HG03139 (cell line): ENCODE measurements around the gene FST.
A peak's percentile ranks its signal among the peaks of the same experiment; 100 is the strongest.

ENCODE experiments used
- ATAC-seq: cut with Tn5 transposase; IDR thresholded peaks from one replicate; pipeline ENCODE4 v1.9.1; 2021; ENCODE audit not compliant: unreplicated experiment

Gene FST

DNA sequence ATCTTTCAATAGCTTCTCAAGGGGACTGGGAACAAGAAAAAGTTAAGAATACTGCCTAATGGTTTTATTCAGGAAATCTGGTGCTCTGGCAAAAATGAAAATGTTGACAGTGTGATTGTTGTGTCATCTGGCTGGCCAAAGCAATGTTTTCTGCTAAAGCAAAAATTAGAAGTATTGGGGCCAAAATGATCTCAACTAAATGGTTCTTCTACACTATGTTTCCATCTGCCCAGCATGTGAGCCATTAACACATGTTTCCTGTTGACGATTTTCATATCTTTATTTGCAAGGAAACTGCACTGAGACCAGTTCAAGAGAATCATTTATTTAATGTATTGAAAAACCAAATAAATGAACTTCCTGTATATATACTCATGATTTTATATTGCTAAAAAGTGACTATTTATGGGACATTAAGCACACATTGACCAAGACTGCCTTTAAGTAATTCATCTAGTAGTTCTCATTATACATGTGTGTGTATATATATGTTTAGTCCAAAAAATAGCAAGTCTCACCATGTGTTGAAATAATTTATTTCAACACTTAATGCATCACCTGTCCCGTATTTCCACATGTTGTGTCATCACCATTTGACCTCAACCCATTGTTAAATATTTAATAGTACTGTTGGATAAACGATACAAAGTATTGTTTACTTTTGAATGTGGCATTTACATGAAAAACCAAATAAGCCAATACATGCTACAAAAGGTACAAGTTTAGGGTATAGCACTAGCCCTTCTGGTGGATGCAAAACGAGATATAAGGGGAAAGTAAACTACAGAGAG is 7.5 kb upstream of the FST start:
- ATAC-seq: no peak

DNA sequence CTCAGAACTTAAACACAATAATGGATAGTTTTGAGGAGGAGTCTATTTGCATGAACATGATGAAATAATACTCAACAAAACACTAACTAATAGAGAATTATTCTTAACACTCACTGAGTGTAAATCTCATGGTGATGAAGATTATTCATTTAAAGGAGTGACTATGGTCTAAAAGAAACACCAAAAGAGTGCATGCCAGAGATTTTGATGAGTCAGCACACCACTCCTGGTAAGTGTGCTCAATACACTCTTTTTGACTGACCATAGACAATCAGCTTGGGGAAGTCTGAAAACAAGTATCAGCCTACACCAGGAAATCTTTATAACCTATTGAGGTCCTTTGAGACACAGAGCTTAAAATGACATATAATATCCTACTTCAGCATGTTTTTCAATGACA is 6.8 kb upstream of the FST start:
- no peak for ATAC-seq

DNA sequence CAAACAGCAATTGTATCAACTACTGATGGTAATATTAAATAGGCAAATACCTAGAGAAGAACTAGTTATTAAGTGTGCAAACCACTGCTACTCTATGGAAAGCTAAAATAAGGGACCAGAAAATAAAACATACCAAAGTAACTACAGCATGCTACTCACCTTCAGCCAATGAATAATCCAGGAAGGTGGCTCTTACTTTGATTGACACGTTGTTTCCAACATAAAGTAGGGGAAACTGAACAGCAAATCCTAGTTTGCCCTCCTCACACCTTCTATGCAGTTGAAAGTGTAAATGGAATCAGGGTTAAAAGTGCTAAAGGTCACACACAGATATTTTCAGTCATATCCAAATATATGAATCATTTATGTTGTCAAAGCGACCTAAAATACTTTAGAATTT is 5.1 kb upstream of the FST start:
- ATAC-seq: no peak

DNA sequence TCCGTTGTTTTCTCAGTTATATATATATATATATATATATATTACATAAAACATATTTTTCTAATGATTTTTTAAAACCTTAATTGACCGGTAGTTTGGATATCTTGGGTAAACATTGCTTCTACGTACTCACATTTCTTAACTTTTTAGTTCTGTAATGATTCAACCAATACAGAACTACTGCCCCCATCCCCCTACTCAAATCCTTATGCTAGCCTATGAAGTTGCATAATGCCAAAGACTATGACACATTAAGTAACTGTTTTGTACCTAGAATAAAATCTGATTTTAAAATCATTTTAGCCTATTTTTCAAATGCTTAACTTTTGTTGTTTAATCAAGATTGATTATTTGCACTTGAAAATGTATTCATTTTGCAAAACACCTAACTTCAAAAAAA is 4.4 kb upstream of the FST start:
- no peak for ATAC-seq

DNA sequence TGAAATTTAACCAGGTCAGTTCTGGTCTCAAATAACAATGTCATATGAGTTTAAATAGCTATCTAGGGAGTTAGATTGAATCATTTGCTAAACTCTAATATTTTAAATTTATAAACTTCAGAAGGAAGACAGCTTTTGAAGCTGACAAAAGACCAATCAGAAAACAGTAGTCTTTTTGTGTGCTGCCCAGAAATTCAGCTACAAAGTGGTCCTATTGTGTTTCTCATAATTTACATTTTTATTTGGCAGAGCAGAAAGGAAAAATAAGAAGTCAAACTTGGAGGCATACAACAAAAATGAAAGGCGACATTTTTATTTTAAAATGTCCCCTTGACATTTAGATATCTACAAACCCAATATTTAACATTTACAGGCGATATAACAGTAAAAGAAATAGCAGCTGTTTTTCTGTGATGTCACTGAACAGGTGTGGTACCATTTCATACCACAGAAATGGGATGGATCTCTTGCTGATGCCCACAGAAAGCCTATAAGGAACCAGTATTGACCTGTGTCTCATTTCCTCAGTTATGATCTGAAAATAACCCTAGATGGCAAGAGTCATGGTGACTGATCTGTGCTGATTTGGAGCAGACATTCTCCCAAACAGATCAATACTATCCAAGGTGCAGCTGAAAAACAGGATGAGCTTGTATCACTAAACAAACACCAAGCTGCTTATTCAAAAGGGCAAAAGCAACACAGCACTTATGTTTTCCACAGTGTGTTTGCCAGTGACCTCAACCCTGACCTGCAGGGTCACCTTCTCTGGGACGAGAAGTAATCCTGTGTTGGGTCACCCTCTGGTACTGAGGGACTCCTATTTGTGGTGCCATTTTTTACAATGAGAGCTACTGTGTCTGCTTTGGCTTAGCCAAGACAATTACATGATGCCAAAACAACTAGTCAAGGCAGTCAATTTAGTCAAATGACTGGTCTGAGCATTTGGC is 3.6 kb upstream of the FST start:
- no peak for ATAC-seq

DNA sequence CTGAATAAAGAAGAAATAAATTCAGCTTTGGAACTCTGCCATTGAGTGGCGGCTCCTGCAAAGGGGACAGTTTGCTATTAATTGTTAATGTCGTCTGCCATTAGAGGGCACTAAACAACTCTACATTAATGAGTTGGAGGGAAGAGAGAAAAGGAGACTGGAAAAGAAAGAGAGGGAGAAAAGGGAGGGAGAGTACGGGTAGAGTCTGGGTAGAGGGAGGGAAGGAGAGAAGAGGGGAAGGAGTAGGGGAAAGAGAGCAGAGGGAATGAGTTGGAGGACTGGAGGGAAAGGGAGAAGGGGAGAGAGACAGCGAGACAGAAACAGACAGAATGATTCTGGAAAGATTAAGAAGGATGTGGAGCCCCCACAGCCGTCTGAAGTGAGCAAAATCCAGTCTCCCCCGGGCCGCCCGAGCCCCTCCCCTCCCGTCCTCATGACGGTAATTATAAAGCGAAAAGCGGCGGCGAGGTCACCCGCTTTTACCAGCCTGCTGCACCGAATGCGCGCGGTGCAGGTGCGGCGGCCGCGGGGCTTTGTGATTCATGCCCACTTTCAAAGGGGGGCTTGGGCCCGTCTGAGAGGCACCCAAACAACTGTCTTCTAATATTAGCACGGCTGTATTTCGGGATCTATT is 1.9 kb upstream of the FST start:
- no peak for ATAC-seq

DNA sequence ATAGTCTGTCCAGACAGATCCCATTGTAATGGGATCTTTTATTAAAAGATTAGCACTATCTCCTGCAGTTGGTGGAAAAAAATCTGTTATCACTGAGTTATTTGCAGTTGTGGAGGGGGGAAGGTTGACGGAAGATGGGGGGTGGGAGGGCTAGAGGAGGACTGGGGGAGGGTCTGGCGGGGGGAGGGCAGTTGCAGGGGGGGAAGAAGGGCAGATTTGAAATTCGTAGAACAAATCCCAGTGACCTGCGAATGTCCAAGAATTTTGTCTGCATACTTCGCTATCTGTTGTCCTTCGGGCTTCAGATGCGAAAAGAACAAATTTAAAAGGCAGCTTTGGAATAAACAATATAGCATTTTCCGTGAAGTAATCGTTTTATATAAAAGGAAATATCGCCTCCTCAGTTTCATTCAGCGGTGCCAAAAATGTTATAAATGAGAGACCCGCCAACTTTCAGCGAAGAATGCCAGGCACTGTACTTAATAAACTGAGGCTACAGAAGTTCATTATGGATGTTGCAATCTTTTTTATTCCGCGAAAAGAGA is 1.3 kb upstream of the FST start:
- ATAC-seq: no peak

DNA sequence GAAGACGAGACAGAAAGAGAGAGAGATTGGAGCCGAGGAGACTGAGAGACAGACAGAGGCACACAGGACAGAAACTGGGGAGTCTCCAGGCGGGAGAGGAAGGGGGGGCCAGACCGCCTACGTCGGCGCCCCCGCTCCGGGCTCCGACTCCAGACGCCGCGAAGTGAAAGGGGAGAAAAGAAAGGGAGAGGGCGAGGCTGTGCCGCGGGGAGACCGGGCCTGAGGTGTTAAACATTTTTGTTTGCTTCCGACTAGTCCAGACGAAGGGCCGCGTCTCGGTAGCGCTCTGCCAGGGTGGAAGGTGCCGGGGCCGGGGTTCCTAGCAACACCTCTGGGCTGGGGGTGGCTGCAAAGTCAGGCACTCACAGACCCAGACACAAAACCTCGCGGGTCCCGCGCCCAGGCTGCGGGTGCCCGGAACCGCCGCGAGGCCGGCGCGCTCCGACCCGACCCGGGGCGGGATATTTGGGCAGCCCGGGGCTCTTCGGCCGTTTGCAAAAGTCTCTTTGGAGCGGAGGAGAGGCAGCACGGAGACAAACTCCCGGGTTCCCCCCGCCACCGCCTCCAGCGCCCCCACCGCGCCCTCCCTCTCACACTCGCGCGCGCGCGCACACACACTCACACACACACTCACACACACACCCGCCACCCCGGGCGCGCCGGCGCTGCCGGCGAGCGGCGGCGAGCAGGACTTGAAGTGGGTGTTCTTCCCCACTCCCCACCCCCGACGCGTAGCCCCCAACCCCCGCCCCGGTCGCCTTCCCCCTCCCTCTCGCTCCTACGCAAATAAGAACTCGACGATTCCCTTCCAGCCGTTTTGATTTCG is 626 bp upstream of the FST start:
- no peak for ATAC-seq

DNA sequence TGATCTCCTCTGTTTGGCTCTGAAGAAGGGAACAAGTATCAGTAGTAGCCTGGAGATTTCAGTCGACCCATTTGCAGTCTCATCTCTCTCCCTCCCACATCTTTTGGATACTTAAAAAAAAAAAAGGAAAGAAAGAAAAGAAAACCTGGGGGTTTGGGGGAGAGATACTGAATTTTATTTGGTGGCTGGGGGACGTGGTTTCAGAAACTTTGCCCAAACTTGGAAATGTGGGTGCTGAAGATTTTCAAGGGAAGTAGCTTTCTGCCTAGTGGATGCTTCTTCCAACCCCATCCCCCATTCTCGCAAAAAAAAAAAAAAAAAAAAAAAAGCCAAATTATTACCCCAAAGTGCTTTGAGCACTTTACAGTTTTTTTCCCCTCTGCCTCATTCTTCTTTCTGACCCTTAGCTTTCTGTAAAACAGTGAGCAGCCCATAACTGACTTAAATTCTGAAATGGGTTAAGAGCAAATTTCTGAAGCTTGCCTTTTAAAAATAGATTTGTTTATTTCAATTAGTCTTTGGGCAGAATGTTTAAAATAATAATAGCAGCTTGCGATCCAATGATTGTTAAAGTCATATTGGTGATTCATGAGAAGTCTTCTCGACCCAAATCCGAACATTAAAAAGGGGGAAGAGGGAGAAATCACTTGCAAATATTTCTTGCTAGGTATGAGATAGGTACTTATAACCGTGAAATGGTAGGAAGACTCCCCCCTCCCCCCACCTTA is 894 bp downstream of the FST start:
- no peak for ATAC-seq

DNA sequence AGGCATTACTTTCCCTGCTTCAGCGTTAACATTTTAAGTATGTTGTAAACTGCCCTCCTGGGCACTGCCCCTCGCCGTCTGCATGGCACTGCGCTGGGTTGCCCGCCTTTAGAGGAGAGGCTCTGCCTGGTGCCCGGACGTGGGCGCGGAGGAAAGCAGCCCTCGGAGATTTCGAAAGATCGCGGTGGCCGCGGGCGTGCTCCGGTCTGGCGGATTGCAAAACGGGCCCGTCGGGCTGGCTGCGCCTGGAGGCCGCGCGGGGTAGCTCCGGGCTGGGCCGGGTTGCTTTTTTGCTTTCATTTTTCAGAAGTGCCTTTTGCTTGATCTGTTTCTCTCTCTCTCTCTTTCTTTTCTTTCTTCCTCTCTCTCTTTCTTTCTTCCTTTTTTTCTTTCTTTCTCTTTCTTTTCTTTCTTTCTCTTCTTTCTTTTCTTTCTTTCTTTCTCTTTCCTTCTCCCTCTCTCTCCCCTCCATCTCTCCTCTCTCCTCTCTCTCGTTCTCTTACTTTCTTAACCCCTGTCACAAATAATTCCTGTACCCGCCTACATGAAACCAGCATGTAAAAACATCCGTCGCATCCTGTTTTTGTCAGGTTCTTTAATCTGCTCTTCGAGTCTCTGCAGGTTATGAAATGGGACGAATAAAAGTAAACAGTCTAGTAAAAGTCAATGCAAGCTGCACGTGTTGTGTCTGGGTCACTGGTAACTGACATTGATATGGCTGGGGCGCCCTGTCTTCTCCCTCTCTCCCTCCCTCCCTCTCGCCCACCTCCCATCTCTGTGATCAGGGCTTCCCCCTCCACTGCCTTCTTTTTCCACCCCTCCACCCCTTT is 1.7 kb downstream of the FST start:
- ATAC-seq: peak; percentile 58

DNA sequence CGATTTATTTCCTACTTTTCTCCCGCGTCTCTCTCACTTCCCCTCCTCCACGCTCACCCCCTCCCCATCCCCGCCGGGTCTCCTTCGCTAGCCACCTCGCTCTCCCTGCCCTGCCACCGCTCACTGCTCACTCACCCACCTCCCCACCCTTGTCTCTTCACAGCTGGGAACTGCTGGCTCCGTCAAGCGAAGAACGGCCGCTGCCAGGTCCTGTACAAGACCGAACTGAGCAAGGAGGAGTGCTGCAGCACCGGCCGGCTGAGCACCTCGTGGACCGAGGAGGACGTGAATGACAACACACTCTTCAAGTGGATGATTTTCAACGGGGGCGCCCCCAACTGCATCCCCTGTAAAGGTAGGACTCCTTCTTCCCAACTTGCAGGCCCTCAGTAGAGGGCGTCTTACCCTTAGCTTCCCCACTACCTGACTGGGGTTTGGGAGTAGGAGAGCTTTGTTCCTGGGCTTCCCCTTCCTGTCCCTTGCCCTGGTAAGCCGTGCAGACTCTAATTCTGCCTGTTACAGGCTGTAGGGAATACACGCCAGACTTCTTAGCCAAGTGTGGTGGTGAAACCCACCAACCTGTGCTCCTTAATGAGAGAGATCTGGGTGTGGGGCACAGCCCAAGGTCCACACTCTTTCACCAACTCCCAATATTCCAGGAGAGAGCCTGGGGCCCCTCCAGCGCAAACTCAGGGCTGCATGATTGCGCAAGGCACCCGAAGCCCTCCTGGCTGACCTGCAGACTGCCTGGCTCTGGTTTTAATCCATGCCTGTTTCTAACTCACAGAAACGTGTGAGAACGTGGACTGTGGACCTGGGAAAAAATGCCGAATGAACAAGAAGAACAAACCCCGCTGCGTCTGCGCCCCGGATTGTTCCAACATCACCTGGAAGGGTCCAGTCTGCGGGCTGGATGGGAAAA is 2.5 kb downstream of the FST start:
- no peak for ATAC-seq

DNA sequence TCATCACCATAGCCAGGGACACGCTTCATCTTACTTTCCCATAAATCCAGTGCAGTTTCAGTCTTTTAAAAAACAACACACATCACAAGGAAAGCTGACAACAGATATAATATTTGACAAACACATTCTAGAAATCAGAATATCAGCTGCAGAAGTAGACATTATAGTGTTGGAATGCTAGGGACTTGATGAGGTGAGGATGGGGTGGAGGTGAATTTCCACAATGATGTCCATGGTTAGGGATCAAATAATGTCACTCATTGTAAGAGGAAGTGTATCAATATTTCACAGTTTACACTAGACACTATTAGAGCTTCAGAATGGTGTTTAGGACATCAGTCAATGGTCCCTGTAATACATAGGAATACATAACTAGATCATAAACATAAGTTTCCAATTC is 7.0 kb downstream of the FST start:
- no peak for ATAC-seq

DNA sequence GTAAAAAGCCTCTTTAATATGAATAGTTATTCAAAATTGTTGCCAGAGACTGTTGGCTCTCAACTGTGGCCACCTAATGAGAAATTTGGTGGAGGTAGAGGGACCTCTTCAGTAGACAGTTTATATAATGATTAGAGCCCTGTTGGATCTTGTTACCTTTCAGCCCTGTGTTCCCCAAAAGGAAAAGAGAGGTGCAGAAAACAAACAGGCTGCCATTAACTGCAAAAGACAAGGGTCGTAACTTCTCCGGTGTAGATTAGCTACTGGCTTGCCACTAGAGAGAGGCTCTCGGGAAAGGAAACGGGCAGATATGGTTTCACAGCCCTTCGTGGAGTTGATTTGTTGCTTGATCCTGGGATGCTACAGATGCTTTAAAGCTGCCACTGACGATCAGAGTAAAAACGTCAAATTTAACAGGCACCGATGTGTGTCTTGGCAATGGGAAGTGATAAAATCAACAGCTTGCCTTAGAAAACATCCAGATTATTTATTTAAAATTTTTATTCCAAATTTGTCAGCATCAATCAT is 7.8 kb downstream of the FST start:
- no peak for ATAC-seq

DNA sequence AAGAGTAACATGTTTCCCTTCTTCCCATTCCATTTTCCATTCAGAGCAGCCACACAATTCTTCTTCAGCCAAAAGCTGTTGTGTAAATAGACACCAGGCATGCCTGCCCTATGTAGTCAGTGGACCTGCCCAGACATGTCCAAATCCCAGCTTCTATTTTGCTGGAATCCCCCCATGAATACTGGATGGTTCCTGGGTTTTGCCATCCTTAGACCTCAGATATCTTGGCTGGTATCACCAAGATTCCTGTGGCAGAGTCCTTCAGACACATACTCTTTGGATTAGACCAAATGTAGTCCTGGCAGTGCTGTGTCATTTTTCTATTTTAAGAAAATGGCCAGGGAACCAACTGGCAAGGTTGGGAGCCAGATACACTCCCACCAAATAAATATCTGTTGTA is 10.3 kb downstream of the FST start:
- ATAC-seq: no peak

DNA sequence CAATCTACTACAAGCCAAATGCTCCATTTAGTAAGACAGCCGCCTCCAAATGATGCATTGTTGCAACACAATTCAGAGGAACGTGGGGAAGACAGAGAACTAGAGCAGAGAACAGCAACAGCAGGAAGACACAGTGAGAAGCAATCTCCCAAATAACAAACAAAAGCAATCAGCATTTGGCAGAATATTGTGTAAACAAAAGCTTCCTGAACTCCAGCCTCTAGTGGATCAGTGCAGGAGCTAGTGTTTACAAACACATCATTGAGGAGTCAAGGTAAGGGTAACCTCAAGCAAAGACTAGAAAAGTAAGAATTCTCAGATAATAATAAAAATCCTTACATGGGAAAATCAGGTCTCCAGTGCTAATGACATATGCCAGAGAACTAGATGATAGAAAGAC is 20.6 kb downstream of the FST start:
- ATAC-seq: no peak

DNA sequence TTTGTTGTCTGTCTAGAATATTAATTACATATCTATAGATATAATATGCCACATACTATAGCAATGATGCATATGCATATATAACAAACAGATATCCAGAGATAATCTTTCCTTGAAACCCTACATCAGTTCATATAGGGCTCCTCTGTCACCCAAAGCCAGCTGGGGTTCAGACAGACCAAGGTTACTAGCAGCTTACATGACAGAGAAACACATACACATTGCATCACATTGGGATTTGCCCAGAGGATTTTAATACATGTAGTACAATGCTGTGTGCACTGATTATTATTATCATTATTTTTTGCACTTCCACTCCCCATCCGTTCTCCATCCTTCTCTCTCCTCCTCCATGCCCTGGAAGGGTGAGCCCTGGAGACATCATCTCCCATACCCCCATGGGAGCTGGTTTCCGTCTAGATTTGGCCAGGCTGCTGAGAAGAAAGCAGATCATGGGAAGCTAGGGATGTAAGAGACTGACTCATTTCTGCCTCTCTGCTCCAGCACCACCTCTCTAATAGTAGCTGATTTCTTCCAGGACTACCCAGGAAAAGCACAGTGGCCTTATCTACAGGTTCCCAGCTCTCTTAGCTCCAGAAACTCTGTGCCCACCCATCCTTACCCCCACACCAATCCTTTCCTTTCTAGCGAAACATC is 23.3 kb downstream of the FST start:
- ATAC-seq: no peak

DNA sequence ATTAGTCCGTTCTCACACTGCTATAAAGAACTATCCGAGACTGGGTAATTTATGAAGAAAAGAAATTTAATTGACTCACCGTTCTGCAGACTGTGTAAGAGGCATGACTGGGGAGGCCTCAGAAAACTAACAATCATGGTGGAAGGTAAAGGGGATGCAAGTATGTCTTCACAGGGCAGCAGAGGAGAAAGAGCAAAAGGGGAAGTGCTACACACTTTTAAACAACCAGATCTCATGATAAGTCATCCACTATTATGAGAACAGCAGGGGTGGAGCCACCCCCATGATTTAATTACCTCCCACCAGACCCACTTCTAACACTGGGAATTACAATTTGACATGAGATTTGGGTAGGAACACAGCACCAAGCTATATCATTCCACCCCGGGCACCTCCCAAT is 26.6 kb downstream of the FST start:
- ATAC-seq: no peak
